IMR-90 (cell line): ENCODE data around the gene PPEF2. TPM values are rescaled to one million over a fixed set of nuclear protein-coding genes. Genes with fewer than 3 reads are reported as not detected.

Source experiments
- ATAC-seq: fragments of 200-7000 bp; cut with Tn5 transposase; 2 replicates; pipeline ENCODE4 v1.9.1; 2020; ENCODE audit warnings: low read depth, mild to moderate bottlenecking, moderate library complexity
- BruUV-seq: library from RNA; stranded (reverse); fragments of 400-500 nt; replicated peaks from 2 replicates; lab custom pipeline; 2021; lab: Mats Ljungman, UMichigan
- CTCF ChIA-PET: fragments of 300-600 bp; formaldehyde crosslinking; extraction: SDS; loops from one replicate; lab custom pipeline; 2021; ENCODE audit warnings: antibody characterized with exemption; lab: Yijun Ruan, JAX
- POLR2A ChIA-PET: fragments of 300-600 bp; sonication (Branson Sonifier 250); formaldehyde crosslinking; loops from one replicate; lab custom pipeline; 2022; ENCODE audit warnings: antibody characterized with exemption; ENCODE audit not compliant: unreplicated experiment; lab: Charles Lee
- DNase-seq: peaks from one replicate; pipeline ENCODE4 v3.0.0; 2013
- H2AFZ ChIP-seq: replicated peaks from 2 replicates; pipeline ENCODE3; 2013; ENCODE audit warnings: low read length, mild to moderate bottlenecking; ENCODE audit not compliant: poor library complexity
- H2AK5ac ChIP-seq: 2 replicates; pipeline ENCODE4 v1.6.1; 2013; ENCODE audit warnings: low read depth, low read length, inconsistent platforms
- H2AK9ac ChIP-seq: replicated peaks from 2 replicates; pipeline ENCODE3; 2013; ENCODE audit warnings: mild to moderate bottlenecking, low read depth, low read length, moderate library complexity; ENCODE audit not compliant: poor library complexity
- H2BK120ac ChIP-seq: 2 replicates; pipeline ENCODE4 v1.6.1; 2013; ENCODE audit warnings: low read depth, low read length, inconsistent platforms
- H2BK15ac ChIP-seq: 3 replicates; pipeline ENCODE4 v1.6.1; 2013; ENCODE audit warnings: low read depth, low read length, inconsistent platforms
- H2BK20ac ChIP-seq: 2 replicates; pipeline ENCODE4 v1.6.1; 2013; ENCODE audit warnings: low read depth, mild to moderate bottlenecking, inconsistent platforms, low read length, moderate library complexity
- H2BK5ac ChIP-seq: 2 replicates; pipeline ENCODE4 v1.6.1; 2013; ENCODE audit warnings: mild to moderate bottlenecking, low read depth, low read length, inconsistent platforms; ENCODE audit not compliant: poor library complexity, severe bottlenecking
- H3K14ac ChIP-seq: replicated peaks from 2 replicates; pipeline ENCODE4 v1.6.1; 2013; ENCODE audit warnings: low read depth, low read length, inconsistent platforms
- H3K18ac ChIP-seq: 2 replicates; pipeline ENCODE4 v1.6.1; 2013; ENCODE audit warnings: low read depth, low read length, control low read depth
- H3K23ac ChIP-seq: 2 replicates; pipeline ENCODE4 v1.6.1; 2013; ENCODE audit warnings: low read depth, low read length, inconsistent platforms
- H3K27ac ChIP-seq: 2 replicates; pipeline ENCODE4 v1.5.1; 2013; ENCODE audit warnings: mild to moderate bottlenecking, control low read depth, low read length; ENCODE audit not compliant: insufficient read depth
- H3K27me3 ChIP-seq: 2 replicates; pipeline ENCODE4 v1.6.1; 2013; ENCODE audit warnings: low read length; ENCODE audit not compliant: control insufficient read depth, insufficient read depth
- H3K36me3 ChIP-seq: 2 replicates; pipeline ENCODE4 v1.6.1; 2013; ENCODE audit warnings: low read length, mixed read lengths; ENCODE audit not compliant: control insufficient read depth, insufficient read depth
- H3K4ac ChIP-seq: 2 replicates; pipeline ENCODE4 v1.6.1; 2013; ENCODE audit warnings: low read depth, low read length, inconsistent platforms
- H3K4me1 ChIP-seq: 2 replicates; pipeline ENCODE4 v1.6.1; 2013; ENCODE audit warnings: low read length, mixed read lengths; ENCODE audit not compliant: control insufficient read depth, insufficient read depth
- H3K4me2 ChIP-seq: 2 replicates; pipeline ENCODE4 v1.6.1; 2013; ENCODE audit warnings: low read depth, mild to moderate bottlenecking, control low read depth, low read length, moderate library complexity
- H3K4me3 ChIP-seq: 2 replicates; pipeline ENCODE4 v1.5.1; 2013; ENCODE audit warnings: low read depth, mild to moderate bottlenecking, control low read depth, low read length, moderate library complexity; ENCODE audit not compliant: insufficient read depth
- H3K56ac ChIP-seq: 2 replicates; pipeline ENCODE4 v1.6.1; 2013; ENCODE audit warnings: low read length, inconsistent platforms; ENCODE audit not compliant: insufficient read depth; ENCODE audit errors: extremely low read depth
- H3K79me1 ChIP-seq, 2 experiments: 2 replicates each; pipeline ENCODE4 v1.6.1; 2013; ENCODE audit warnings: low read length in 2 of 2, inconsistent platforms in 1 of 2, low read depth in 1 of 2
- H3K9ac ChIP-seq: 2 replicates; pipeline ENCODE4 v1.6.1; 2013; ENCODE audit warnings: low read depth, low read length, control low read depth
- H3K9me1 ChIP-seq: 2 replicates; pipeline ENCODE4 v1.6.1; 2013; ENCODE audit warnings: low read length, inconsistent platforms; ENCODE audit not compliant: insufficient read depth
- H3K9me3 ChIP-seq: 2 replicates; pipeline ENCODE4 v1.6.1; 2013; ENCODE audit warnings: low read length; ENCODE audit not compliant: control insufficient read depth, insufficient read depth
- H4K20me1 ChIP-seq: 2 replicates; pipeline ENCODE4 v1.6.1; 2013; ENCODE audit warnings: low read length, inconsistent platforms; ENCODE audit not compliant: insufficient read depth
- H4K5ac ChIP-seq: 2 replicates; pipeline ENCODE4 v1.6.1; 2013; ENCODE audit warnings: mild to moderate bottlenecking, low read depth, low read length, control low read depth
- H4K8ac ChIP-seq, 2 experiments: 2 replicates each; pipeline ENCODE4 v1.6.1; 2013; ENCODE audit warnings: low read depth in 2 of 2, low read length in 2 of 2, control low read depth in 1 of 2, inconsistent platforms in 1 of 2
- H4K91ac ChIP-seq: 2 replicates; pipeline ENCODE4 v1.6.1; 2013; ENCODE audit warnings: low read depth, low read length, inconsistent platforms; ENCODE audit not compliant: insufficient read depth
- BHLHE40 ChIP-seq: fragments of 150-350 bp; IDR thresholded peaks from 2 replicates; pipeline ENCODE4 v1.6.1; 2016; ENCODE audit warnings: mild to moderate bottlenecking, low read depth, low read length
- CEBPB ChIP-seq: IDR thresholded peaks from 2 replicates; pipeline ENCODE4 v1.6.1; 2012; ENCODE audit warnings: low read depth, low read length, improper control_type of control experiment
- MAFK ChIP-seq: IDR thresholded peaks from 2 replicates; pipeline ENCODE4 v1.6.1; 2012; ENCODE audit warnings: low read depth, low read length, improper control_type of control experiment
- NFE2L2 ChIP-seq: fragments of 150-350 bp; IDR thresholded peaks from 2 replicates; pipeline ENCODE4 v1.6.1; 2016; ENCODE audit warnings: low read depth, mild to moderate bottlenecking, low read length
- RCOR1 ChIP-seq: IDR thresholded peaks from 2 replicates; pipeline ENCODE4 v1.6.1; 2012; ENCODE audit warnings: mild to moderate bottlenecking, low read length, improper control_type of control experiment; ENCODE audit not compliant: insufficient replicate concordance
- WGBS, 2 experiments: methylation state at CpG; one replicate each; pipeline versions ENCODE4 v1.1.5 to v1.1.7; 2013; ENCODE audit warnings: missing lambda C conversion rate in 2 of 2; ENCODE audit not compliant: insufficient read length in 1 of 2; ENCODE audit errors: extremely low coverage in 2 of 2; 5-methylcytosine and 5-hydroxymethylcytosine counted together
- dilution Hi-C: fragments of 300-500 bp; cut with HindIII; formaldehyde crosslinking; loops from one replicate; pipeline ENCODE4 v1.14.3; 2018; ENCODE audit warnings: low sequenced_read_pairs; ENCODE audit not compliant: unreplicated experiment
- in situ Hi-C: fragments of 300-500 bp; cut with MboI; formaldehyde crosslinking; loops from 3 replicates; pipeline ENCODE4 v1.14.3; 2019; ENCODE audit warnings: low sequenced_read_pairs, inconsistent platforms, mixed read lengths
- intact Hi-C: fragments of 100-400 bp; cut with micrococcal nuclease; formaldehyde crosslinking; loops from 2 replicates; pipeline ENCODE4 v1.10.0; 2022
- polyA plus RNA-seq, 3 experiments: library from polyadenylated mRNA; depleted of rRNA; stranded (reverse); fragments of >200 nt; gene quantifications; 2 replicates each; pipeline ENCODE4 v1.2.3, GENCODE V29; 2012; ENCODE audit warnings: low replicate concordance in 1 of 3
- total RNA-seq: library from RNA; depleted of rRNA; stranded (reverse); fragments of >200 nt; gene quantifications from 2 replicates; pipeline ENCODE4 v1.2.3, GENCODE V29; 2012

PPEF2 gene
- total and polyA plus RNA-seq, 2 of the 4 experiments (the other 2 are of a cell fraction) = not detected

DNA sequence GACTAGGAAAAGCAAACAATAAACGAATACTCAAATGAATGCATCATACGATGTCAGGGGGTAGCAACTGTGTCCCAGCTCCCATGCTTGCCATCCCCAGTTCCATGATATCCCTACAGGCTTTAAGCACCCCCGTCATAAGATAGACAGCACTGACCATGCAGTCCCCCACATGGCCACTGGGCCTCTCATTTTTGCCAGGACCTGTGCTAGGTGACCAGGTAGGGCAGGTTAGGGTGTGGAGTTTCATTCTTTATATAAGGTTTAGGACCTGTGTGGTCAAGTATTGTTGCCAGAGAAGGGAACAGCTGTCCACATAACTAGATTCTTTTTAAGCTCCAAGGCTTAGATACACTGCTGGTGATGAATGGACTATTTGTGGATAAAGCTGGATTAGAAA is 9.7 kb downstream of the PPEF2 start:
- Histone ChIP-seq H3K4me3 (no peak overlapping the region), H3K4me1 (no peaks in the 10 kb centered on the region), H3K4ac (no peak overlapping the region), H3K36me3 (no peaks in the 10 kb centered on the region), H2AK9ac (no peak overlapping the region), H2BK20ac (no peak overlapping the region), H4K8ac (no peak overlapping the region), H3K9ac (no peak overlapping the region), H4K5ac (no peak overlapping the region), H3K14ac (no peak overlapping the region), H2BK5ac (no peak overlapping the region), H2BK15ac (no peak overlapping the region), H3K27me3 (peaks cover 29% of the 10 kb centered on the region), H2BK120ac (no peak overlapping the region), H3K56ac (no peak overlapping the region), H3K27ac (no peak overlapping the region), H3K18ac (no peak overlapping the region), H3K79me1 (no peaks in the 10 kb centered on the region), H4K91ac (no peak overlapping the region), H2AK5ac (no peak overlapping the region), H3K9me3 (no peaks in the 10 kb centered on the region), H3K9me1 (no peaks in the 10 kb centered on the region), H2AFZ (no peak overlapping the region), H4K20me1 (no peaks in the 10 kb centered on the region), H3K4me2 (no peak overlapping the region), H3K23ac (no peak overlapping the region)
- ATAC-seq (no peak), DNase-seq (no peak)
- WGBS, 2 experiments = no CpG with 5 or more reads among the region's 3 CpGs
- in situ Hi-C loops = loop anchor here (10.0 kb wide), 1 partner anchor 182 kb away; the partner anchor contains the start of gene ART3
- BruUV-seq = no TSS peak
- POLR2A ChIA-PET = no interaction called here
- CTCF ChIA-PET = no interaction called here
- TF ChIP-seq RCOR1 (no peak), MAFK (no peak), CEBPB (no peak), BHLHE40 (no peak), NFE2L2 (no peak)
- intact Hi-C loops = loop anchor here (10.0 kb wide), 1 partner anchor 192 kb away; no protein-coding TSS in a partner anchor
- dilution Hi-C loops = no loop called here
